Adrenal gland (tissue), 12 donors: ENCODE measurements around the gene CADM4. TPM values are rescaled to one million over a fixed set of nuclear protein-coding genes. Genes with fewer than 3 reads are reported as not detected.

Experiments
- DNase-seq, 7 donors: peaks; one replicate each; pipeline ENCODE4 v3.0.0-alpha.2; 2019 to 2020
- H3K27ac ChIP-seq, 5 donors: fragments of 200-600 bp; sonication (generic) in 4 of 5; 1 replicate in 3 of 5; 2 replicates in 2 of 5; pipeline versions ENCODE4 v1.5.1 to v1.8.0; 2016 to 2020; ENCODE audit warnings: mild to moderate bottlenecking in 1 of 5
- H3K27me3 ChIP-seq: fragments of 200-600 bp; 2 replicates; pipeline ENCODE4 v1.8.0; 2021
- H3K36me3 ChIP-seq, 2 donors: fragments of 200-600 bp; replicated peaks in 1 of 2; 1 replicate in 1 of 2; 2 replicates in 1 of 2; pipeline versions ENCODE4 v1.5.1 to v1.8.0; 2018 to 2022
- H3K4me1 ChIP-seq, 2 donors: fragments of 200-600 bp; replicated peaks in 1 of 2; 1 replicate in 1 of 2; 2 replicates in 1 of 2; pipeline versions ENCODE4 v1.5.1 to v1.8.0; 2018 to 2021
- H3K4me3 ChIP-seq, 4 donors: fragments of 200-600 bp; sonication (generic) in 3 of 4; one replicate each; pipeline ENCODE4 v1.5.1; 2016 to 2018
- H3K9me3 ChIP-seq, 3 donors: fragments of 200-600 bp; sonication (generic) in 1 of 3; replicated peaks in 1 of 3; 1 replicate in 2 of 3; 2 replicates in 1 of 3; pipeline versions ENCODE4 v1.5.1 to v1.8.0; 2016 to 2021
- POLR2A ChIP-seq, 2 donors: fragments of 450-650 bp; IDR thresholded peaks; one replicate each; pipeline ENCODE4 v1.6.1; 2017; ENCODE audit warnings: antibody characterized with exemption in 2 of 2, mild to moderate bottlenecking in 2 of 2, moderate library complexity in 1 of 2
- WGBS, 4 donors: extraction: QIAGEN DNeasy Blood & Tissue Kit in 2 of 4; methylation state at CpG; one replicate each; pipeline versions ENCODE4 v1.1.5 to v1.1.7; 2013 to 2017; 5-methylcytosine and 5-hydroxymethylcytosine counted together
- intact Hi-C, 2 donors: fragments of 100-400 bp; cut with DNase I; formaldehyde crosslinking; loops; one replicate each; pipeline versions ENCODE4 v1.14.1 to v1.15.0; 2022 to 2023
- polyA plus RNA-seq, 3 donors: library from polyadenylated mRNA; stranded (reverse); fragments of 200-250 nt in 2 of 3; fragments of 350-450 nt in 1 of 3; fragmentation: Illumina TruSeq in 1 of 3; extraction: RNeasy Lipid Tissue Mini Kit (QIAGEN cat#74804) in 1 of 3; gene quantifications; one replicate each; pipeline ENCODE4 v1.2.3, GENCODE V29; 2013 to 2014
- total RNA-seq, 9 donors: library from RNA; depleted of rRNA in 4 of 9; stranded (reverse); fragments of >200 nt in 4 of 9; fragments of 120-200 nt in 1 of 9; fragmentation: NEBNext Ultra II Directional in 1 of 9; extraction: Animal tissue kit (Norgen Biotek cat#: 25700) in 1 of 9; gene quantifications; one replicate each; pipeline versions ENCODE4 v1.1.0 to v1.2.4, GENCODE V29; 2013 to 2023
- TF ChIP-seq, protein P1 (sequence below), 6 experiments: fragments of 450-650 bp in 4 of 6; fragments of 200-600 bp in 2 of 6; sonication (generic) in 1 of 6; IDR thresholded peaks; 1 replicate in 5 of 6; 2 replicates in 1 of 6; pipeline versions ENCODE4 v1.5.1 to v1.8.0; 2016 to 2021; ENCODE audit warnings: antibody characterized with exemption in 6 of 6, mild to moderate bottlenecking in 2 of 6, moderate library complexity in 1 of 6
- donor health status: healthy with polysubstance abuse.
- donor health status: Bipolar disorder and iron deficiency.
- donor health status: DM: yes; HTN: yes; CAD: no.
- donor health status: DM: no; HTN: no; CAD: no.
- donor health status: DM: no; HTN: no; CAD: no.
- donor health status: DM: yes; HTN: yes; CAD: no.

CADM4 gene
- total and polyA plus RNA-seq, 12 donors = 16.6 to 92.7 (median 40.0) TPM

GRCh38 chr19:43674596-43674995 is 34.9 kb upstream of the CADM4 start:
- TF ChIP-seq, protein P1, sequence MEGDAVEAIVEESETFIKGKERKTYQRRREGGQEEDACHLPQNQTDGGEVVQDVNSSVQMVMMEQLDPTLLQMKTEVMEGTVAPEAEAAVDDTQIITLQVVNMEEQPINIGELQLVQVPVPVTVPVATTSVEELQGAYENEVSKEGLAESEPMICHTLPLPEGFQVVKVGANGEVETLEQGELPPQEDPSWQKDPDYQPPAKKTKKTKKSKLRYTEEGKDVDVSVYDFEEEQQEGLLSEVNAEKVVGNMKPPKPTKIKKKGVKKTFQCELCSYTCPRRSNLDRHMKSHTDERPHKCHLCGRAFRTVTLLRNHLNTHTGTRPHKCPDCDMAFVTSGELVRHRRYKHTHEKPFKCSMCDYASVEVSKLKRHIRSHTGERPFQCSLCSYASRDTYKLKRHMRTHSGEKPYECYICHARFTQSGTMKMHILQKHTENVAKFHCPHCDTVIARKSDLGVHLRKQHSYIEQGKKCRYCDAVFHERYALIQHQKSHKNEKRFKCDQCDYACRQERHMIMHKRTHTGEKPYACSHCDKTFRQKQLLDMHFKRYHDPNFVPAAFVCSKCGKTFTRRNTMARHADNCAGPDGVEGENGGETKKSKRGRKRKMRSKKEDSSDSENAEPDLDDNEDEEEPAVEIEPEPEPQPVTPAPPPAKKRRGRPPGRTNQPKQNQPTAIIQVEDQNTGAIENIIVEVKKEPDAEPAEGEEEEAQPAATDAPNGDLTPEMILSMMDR (IDR thresholded peaks at IDR 0.05) = no peak
- peak overlapping the region in 3 of 5 donors; percentile 52 to 65 (median 65) for H3K27ac ChIP-seq
- H3K9me3 ChIP-seq = no peaks in the 10 kb centered on the region
- H3K36me3 ChIP-seq = no peaks in the 10 kb centered on the region
- peak in 1 of 7 donors; percentile 28 for DNase-seq
- H3K4me3 ChIP-seq = no peak overlapping the region
- H3K4me1 ChIP-seq = peaks cover 5 to 8% of the 10 kb centered on the region in 2 donors
- intact Hi-C loops = loop anchor here in 1 of 2 donors (5.0 kb wide), 1 partner anchor 113 kb away; no protein-coding TSS in a partner anchor
- H3K27me3 ChIP-seq = no peaks in the 10 kb centered on the region
- WGBS, 4 donors = 64 to 69% (median 67%) methylated on average over 3 of the region's 3 CpGs

GRCh38 chr19:43674183-43674582 is 34.5 kb upstream of the CADM4 start:
- H3K4me1 ChIP-seq = peaks cover 5 to 8% of the 10 kb centered on the region in 2 donors
- peak overlapping the region in 3 of 5 donors; percentile 52 to 65 (median 65) for H3K27ac ChIP-seq
- DNase-seq = peak in 2 of 7 donors; percentile 36 to 46
- WGBS, 4 donors = 80 to 91% (median 85%) methylated on average over 8 of the region's 8 CpGs
- no peaks in the 10 kb centered on the region for H3K27me3 ChIP-seq
- no peaks in the 10 kb centered on the region for H3K36me3 ChIP-seq
- intact Hi-C loops = loop anchor here in 1 of 2 donors (5.0 kb wide), 1 partner anchor 113 kb away; no protein-coding TSS in a partner anchor
- no peak for TF ChIP-seq POLR2A (IDR thresholded peaks at IDR 0.05)
- TF ChIP-seq, protein P1 (IDR thresholded peaks at IDR 0.05) = no peak
- H3K4me3 ChIP-seq = no peak overlapping the region
- no peaks in the 10 kb centered on the region for H3K9me3 ChIP-seq

GRCh38 chr19:43673637-43674036 is 34.0 kb upstream of the CADM4 start:
- no peaks in the 10 kb centered on the region for H3K27me3 ChIP-seq
- H3K4me3 ChIP-seq = no peak overlapping the region
- peaks cover 5 to 8% of the 10 kb centered on the region in 2 donors for H3K4me1 ChIP-seq
- WGBS, 4 donors = 75 to 82% (median 77%) methylated on average over 3 of the region's 3 CpGs
- no peaks in the 10 kb centered on the region for H3K9me3 ChIP-seq
- no peaks in the 10 kb centered on the region for H3K36me3 ChIP-seq
- intact Hi-C loops = loop anchor here in 1 of 2 donors (5.0 kb wide), 1 partner anchor 114 kb away; no protein-coding TSS in a partner anchor
- no peak for DNase-seq
- TF ChIP-seq POLR2A (IDR thresholded peaks at IDR 0.05) = no peak
- TF ChIP-seq, protein P1 (IDR thresholded peaks at IDR 0.05) = no peak
- H3K27ac ChIP-seq = peak overlapping the region in 1 of 5 donors; percentile 65

DNA sequence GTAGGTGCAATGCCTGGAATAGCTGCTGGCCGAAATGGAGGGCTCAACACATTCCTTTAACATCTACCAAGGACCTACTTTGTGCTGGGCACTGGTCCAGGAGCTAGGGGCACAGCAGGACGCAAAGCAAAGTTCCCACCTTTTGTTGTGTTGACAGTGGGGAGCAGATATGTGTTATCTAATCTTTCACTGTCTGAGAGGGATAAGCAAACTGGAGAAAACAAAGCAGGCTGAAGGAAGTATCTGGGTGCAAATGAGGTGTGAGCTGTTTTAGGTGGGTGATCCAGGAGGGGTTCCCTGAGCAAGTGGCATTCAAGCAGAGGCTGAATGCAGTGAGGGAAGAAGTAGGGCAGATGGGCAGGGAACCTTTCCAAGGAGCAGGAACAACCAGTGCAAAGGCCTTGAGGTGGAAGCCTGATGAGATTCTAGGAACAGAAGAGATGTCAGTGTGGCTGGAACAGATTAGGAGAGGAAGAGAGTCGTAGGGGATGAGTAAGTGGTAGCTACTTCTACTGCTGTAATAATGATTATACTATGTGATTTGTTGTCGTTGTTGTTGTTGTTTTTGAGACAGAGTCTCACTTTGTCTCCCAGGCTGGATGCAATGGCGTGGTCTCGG is 32.5 kb upstream of the CADM4 start:
- Histone ChIP-seq H3K4me1 (peaks cover 5 to 16% of the 10 kb centered on the region in 2 donors), H3K4me3 (no peak overlapping the region)

More for the DNA sequence above, 32.5 kb upstream of the CADM4 start:
- no peak overlapping the region for H3K27ac ChIP-seq
- TF ChIP-seq, protein P1 (IDR thresholded peaks at IDR 0.05) = no peak
- TF ChIP-seq POLR2A (IDR thresholded peaks at IDR 0.05) = no peak
- intact Hi-C loops = loop anchor here in 1 of 2 donors (5.0 kb wide), 1 partner anchor 115 kb away; no protein-coding TSS in a partner anchor
- no peaks in the 10 kb centered on the region for H3K27me3 ChIP-seq
- 51 to 65% (median 56%) methylated on average over 3 to 6 of the region's 6 CpGs for WGBS, 4 donors
- H3K9me3 ChIP-seq = no peaks in the 10 kb centered on the region
- no peaks in the 10 kb centered on the region for H3K36me3 ChIP-seq
- DNase-seq = no peak
